HAP-1 (cell line): ENCODE data around the gene KIF26B.
"Not testable (repeated sequence)": the region's sequence is repeated elsewhere in the genome, so short reads cannot be mapped to it uniquely, and the experiment has no call there.

Source experiments
- DNase-seq, 2 experiments: peaks; one replicate each; pipeline ENCODE4 v3.0.0-alpha.2; 2016 to 2020; ENCODE audit warnings: low spot score in 2 of 2
- H3K27me3 ChIP-seq: fragments of 250-450 bp; sonication (Bioruptor Pico); 2 replicates; pipeline ENCODE4 v1.5.1; 2020; ENCODE audit warnings: low read depth, mild to moderate bottlenecking, moderate library complexity
- H3K36me3 ChIP-seq: fragments of 250-450 bp; sonication (Bioruptor Pico); replicated peaks from 2 replicates; pipeline ENCODE4 v1.5.1; 2020; ENCODE audit warnings: mild to moderate bottlenecking
- H3K4me1 ChIP-seq: fragments of 250-450 bp; sonication (Bioruptor Pico); 2 replicates; pipeline ENCODE4 v1.5.1; 2020; ENCODE audit warnings: mild to moderate bottlenecking
- H3K4me3 ChIP-seq: fragments of 250-450 bp; sonication (Bioruptor Pico); 2 replicates; pipeline ENCODE4 v1.5.1; 2020; ENCODE audit warnings: mild to moderate bottlenecking, moderate library complexity
- H3K9me3 ChIP-seq: fragments of 250-450 bp; sonication (Bioruptor Pico); 2 replicates; pipeline ENCODE4 v1.5.1; 2020; ENCODE audit warnings: mild to moderate bottlenecking, moderate library complexity
- in situ Hi-C: fragments of 300-500 bp; cut with MboI; formaldehyde crosslinking; loops from 3 replicates; pipeline ENCODE4 v1.14.3; 2020; ENCODE audit warnings: low sequenced_read_pairs, inconsistent platforms, mixed read lengths

Gene KIF26B

GRCh38 chr1:245355851-245356630, 201.3 kb downstream of the KIF26B start:
- not testable (repeated sequence) for DNase-seq, H3K27me3 ChIP-seq, H3K9me3 ChIP-seq

GRCh38 chr1:245356891-245357585, 202.3 kb downstream of the KIF26B start:
- DNase-seq, result no peak
- Histone ChIP-seq H3K27me3 (no peaks in the 10 kb centered on the region), H3K36me3 (no peaks in the 10 kb centered on the region), H3K4me1 (no peaks in the 10 kb centered on the region), H3K4me3 (no peak overlapping the region), H3K9me3 (no peaks in the 10 kb centered on the region)
- in situ Hi-C loops, result no loop called here

More at GRCh38 chr1:245355851-245356630, 201.3 kb downstream of the KIF26B start:
- H3K4me3 ChIP-seq, H3K36me3 ChIP-seq, H3K4me1 ChIP-seq, in situ Hi-C loops: not testable (repeated sequence)

GRCh38 chr1:245359101-245359680, 204.4 kb downstream of the KIF26B start:
- in situ Hi-C loops, H3K36me3 ChIP-seq, H3K9me3 ChIP-seq, H3K4me1 ChIP-seq, DNase-seq, H3K27me3 ChIP-seq, H3K4me3 ChIP-seq: not testable (repeated sequence)

DNA sequence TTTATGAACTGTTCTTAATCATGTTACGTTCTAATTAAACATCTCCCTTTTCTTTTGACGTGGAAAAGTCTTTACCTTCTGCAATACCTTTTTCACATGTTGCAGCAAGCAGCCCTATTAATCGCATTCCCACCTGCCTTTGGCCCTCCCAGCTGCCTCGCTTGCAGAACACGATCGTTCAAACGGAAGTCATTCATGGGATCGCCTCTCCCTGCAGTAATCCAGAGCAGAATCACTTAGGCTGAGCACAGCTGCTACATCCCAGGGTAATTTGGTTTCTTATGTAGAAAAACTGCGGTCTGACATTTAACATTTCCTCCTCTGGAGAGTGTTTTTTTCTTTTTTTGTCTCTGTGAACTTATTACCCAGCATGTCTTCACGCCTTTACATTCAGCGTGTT, 206.3 kb downstream of the KIF26B start:
- Histone ChIP-seq H3K4me1 (no peaks in the 10 kb centered on the region), H3K36me3 (no peaks in the 10 kb centered on the region), H3K4me3 (no peak overlapping the region), H3K9me3 (no peaks in the 10 kb centered on the region), H3K27me3 (no peaks in the 10 kb centered on the region)
- in situ Hi-C loops, result no loop called here
- no peak for DNase-seq

- Histone ChIP-seq H3K27me3 (no peaks in the 10 kb centered on the region), H3K9me3 (no peaks in the 10 kb centered on the region), H3K4me1 (no peaks in the 10 kb centered on the region), H3K36me3 (no peaks in the 10 kb centered on the region), H3K4me3 (no peak overlapping the region)
- in situ Hi-C loops, result no loop called here
- no peak for DNase-seq
These were observed 207.2 kb downstream of the KIF26B start for GRCh38 chr1:245361951-245362350.

GRCh38 chr1:245363461-245364200, 208.8 kb downstream of the KIF26B start:
- in situ Hi-C loops, result no loop called here
- H3K4me3 ChIP-seq, result no peak overlapping the region
- no peaks in the 10 kb centered on the region for H3K27me3 ChIP-seq
- no peak for DNase-seq
- H3K4me1 ChIP-seq, result no peaks in the 10 kb centered on the region
- no peaks in the 10 kb centered on the region for H3K9me3 ChIP-seq
- no peaks in the 10 kb centered on the region for H3K36me3 ChIP-seq

- no peaks in the 10 kb centered on the region for H3K27me3 ChIP-seq
- in situ Hi-C loops, result no loop called here
- H3K4me3 ChIP-seq, result no peak overlapping the region
- H3K36me3 ChIP-seq, result no peaks in the 10 kb centered on the region
- H3K4me1 ChIP-seq, result no peaks in the 10 kb centered on the region
- H3K9me3 ChIP-seq, result no peaks in the 10 kb centered on the region
- no peak for DNase-seq
These were observed 210.6 kb downstream of the KIF26B start for GRCh38 chr1:245365095-245366020.

GRCh38 chr1:245366886-245367285, 212.1 kb downstream of the KIF26B start:
- no peak overlapping the region for H3K4me3 ChIP-seq
- H3K36me3 ChIP-seq, result no peaks in the 10 kb centered on the region
- no peaks in the 10 kb centered on the region for H3K4me1 ChIP-seq
- no peaks in the 10 kb centered on the region for H3K27me3 ChIP-seq
- no peak for DNase-seq
- H3K9me3 ChIP-seq, result no peaks in the 10 kb centered on the region
- in situ Hi-C loops, result no loop called here

- DNase-seq, result no peak
- in situ Hi-C loops, result no loop called here
- Histone ChIP-seq H3K27me3 (no peaks in the 10 kb centered on the region), H3K36me3 (no peaks in the 10 kb centered on the region), H3K4me1 (no peaks in the 10 kb centered on the region), H3K4me3 (no peak overlapping the region), H3K9me3 (no peaks in the 10 kb centered on the region)
These were observed 215.5 kb downstream of the KIF26B start for GRCh38 chr1:245370175-245370825.

GRCh38 chr1:245370905-245371581, 216.3 kb downstream of the KIF26B start:
- Histone ChIP-seq H3K27me3 (no peaks in the 10 kb centered on the region), H3K9me3 (no peaks in the 10 kb centered on the region), H3K4me1 (no peaks in the 10 kb centered on the region), H3K36me3 (no peaks in the 10 kb centered on the region), H3K4me3 (no peak overlapping the region)
- no peak for DNase-seq
- in situ Hi-C loops, result no loop called here

DNA sequence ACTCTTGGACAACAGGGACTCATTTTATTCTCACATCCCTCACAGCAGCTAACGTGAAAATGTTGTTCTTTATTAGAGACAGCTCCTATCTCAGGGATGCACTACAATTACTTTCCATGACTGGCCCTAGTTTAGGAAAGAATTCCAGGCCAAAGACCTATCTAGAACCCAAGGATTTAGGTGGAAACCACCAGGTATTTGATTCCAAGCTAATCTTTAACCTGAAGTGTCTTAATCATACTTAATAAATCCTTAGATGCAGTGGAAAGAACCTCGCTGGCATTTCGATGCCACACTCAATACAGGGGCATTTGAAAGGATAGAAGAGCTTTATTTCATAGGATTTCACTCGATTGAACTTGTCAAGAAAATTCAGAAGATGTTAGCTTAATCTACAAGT, 218.3 kb downstream of the KIF26B start:
- Histone ChIP-seq H3K4me1 (no peaks in the 10 kb centered on the region), H3K36me3 (no peaks in the 10 kb centered on the region), H3K27me3 (no peaks in the 10 kb centered on the region), H3K9me3 (no peaks in the 10 kb centered on the region), H3K4me3 (no peak overlapping the region)
- no peak for DNase-seq
- in situ Hi-C loops, result no loop called here

GRCh38 chr1:245375789-245376460, 221.1 kb downstream of the KIF26B start:
- in situ Hi-C loops, result no loop called here
- Histone ChIP-seq H3K4me3 (no peak overlapping the region), H3K9me3 (no peaks in the 10 kb centered on the region), H3K27me3 (no peaks in the 10 kb centered on the region), H3K4me1 (no peaks in the 10 kb centered on the region), H3K36me3 (no peaks in the 10 kb centered on the region)
- no peak for DNase-seq
